Suppressor macrophage (primary cell): ENCODE measurements around the gene LMO2.
"Not testable (repeated sequence)": the region's sequence is repeated elsewhere in the genome, so short reads cannot be mapped to it uniquely, and the experiment has no call there.

Source experiments
- DNase-seq, 4 experiments: peaks; one replicate each; pipeline ENCODE4 v3.0.0-alpha.2; 2020 to 2022
- total RNA-seq, 17 experiments: gene quantifications; one replicate each; lab custom pipeline; 2026; ENCODE audit warnings: mixed read lengths in 6 of 17, inconsistent platforms in 3 of 17; lab: John Stamatoyannopoulos, UW

The LMO2 gene
- total RNA-seq: 28.2 to 70.7 (median 55.9) reads per million in 17 experiments

DNA sequence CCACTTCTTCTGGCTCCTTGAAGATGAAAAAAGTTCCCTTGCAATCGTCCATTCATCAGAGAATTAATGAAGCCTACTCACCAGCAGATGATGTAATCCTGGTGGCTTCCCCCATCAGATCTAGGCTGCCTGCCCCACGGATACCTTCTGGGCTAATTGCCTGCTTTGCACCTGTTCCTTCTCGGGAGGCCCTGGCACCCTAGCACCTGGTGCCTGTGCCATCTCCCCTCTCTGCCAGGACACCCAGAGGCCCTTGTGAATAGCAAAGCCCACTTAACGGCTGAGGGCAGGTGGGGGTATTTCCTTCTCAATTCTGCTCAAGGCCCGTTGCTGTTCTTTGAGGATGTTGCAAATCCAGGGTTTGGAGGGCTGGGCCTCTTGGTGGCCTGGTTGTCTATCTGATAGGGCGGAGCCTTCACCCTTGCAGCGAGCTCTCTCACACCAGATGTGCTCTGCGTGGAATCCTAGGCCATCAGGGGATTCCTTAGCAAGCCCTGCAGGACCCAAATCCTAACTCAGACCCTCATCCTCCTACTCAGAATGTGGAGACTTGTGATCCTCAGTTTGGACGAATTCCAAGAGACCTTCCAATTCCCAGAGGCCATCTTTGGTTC, at the start of gene LMO2:
TSS of gene LMO2 (minus strand) at position 363 of the 614 bp plus-strand sequence. CDS start 22,360 bp downstream, outside the sequence.
- peak in 3 of 4 experiments; percentile 56 to 65 (median 62) for DNase-seq

DNA sequence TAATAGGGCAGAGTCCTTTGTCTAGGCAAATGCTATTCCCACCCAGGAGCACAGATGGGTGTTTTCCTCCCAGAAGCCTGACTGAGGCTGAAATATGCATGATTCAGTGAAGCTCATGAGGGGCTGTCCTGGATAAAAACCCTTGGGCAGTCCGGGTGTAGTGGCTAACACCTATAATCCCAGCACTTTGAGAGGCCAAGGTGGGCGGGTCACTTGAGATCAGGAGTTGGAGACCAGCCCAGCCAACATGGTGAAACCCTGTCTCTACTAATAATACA, 48.6 kb upstream of the LMO2 start:
- no peak for DNase-seq

DNA sequence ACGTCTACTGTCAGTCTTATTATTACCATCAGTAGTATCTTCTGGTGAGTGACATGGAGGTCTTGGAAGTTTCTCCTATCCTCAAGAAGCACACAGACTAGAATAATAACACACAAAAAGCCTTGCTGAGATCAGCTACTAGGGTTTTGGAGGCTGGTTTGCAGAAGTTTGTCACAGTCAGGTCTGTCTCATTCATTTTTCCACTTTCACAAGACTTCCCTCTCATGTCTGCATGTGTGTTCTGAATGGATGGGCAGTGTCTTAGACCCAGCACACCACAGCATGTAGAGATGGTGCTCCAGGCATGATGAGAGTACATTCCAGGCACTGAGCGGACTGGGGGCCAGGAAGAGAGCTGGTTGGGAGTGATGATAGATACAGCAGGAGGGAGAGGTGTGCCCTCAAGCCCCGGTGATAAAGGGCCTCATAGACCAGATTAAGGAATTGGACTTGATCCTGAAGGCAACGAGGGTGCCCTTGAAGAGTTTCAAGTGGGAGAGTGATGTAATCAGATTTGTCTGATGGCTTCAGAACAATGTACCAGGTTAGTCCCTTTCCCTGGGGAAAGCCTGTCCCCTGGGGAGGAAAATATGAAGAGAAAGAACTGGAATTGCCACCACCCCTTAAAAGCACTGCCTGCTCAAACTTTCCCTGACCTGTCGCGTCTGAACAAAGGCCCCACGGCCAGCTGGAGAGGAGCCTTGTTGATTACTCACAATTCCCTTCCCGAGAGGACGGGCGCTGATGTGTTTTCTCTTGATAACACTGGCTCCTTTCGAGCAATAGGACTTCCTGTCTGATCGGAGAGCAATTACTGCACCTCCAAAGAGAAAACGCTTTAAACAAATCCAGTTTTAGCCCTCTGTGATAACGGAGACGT, 45.1 kb upstream of the LMO2 start:
- DNase-seq: peak in 3 of 4 experiments; percentile 29 to 61 (median 48)

DNA sequence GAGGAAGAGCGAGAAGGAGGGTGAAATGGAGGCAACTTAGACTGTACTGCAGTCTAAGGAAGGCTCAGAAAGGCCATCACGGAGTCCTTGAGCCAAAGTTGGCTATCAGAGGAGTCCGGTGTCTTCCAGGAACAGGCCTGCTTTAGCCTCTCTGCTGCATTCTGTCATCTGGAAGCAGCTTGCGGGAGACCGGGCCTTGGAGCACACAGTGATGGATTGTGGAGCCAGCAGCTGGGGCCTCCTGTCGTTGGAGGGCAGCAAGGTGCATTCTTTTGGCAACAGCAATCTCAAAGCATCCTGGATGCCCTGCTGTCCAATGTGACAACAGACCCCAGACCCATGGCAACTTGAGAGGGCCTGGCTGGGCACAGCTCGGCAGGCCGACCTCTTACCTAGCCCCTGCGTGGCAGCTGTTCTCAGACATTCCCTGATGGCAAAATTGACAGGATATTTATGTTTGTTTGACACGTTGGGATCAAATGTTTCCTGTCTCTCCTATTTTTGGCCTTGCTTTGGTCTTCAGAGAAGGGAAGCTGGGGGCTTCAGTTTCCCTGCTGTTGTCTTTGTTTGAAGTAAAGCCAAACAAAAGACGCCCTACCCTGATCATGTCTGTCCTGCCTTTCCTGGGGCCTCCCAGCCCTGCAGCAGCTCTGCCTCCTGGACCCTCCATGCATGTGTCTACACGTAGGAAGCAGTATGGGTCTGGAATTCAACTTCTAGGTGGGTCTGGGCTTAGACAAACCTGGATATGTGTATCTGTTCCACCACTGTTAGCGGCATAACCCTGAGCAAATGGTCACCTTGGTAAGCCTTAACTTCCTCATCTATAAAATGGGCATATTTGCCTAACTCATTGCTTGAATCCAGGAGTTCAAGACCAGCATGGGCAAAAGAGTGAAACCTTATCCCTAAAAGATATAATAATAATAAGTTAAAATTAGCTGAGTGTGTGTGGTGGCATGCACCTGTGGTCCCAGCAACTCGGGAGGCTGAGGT, 43.9 kb upstream of the LMO2 start:
- no peak for DNase-seq

DNA sequence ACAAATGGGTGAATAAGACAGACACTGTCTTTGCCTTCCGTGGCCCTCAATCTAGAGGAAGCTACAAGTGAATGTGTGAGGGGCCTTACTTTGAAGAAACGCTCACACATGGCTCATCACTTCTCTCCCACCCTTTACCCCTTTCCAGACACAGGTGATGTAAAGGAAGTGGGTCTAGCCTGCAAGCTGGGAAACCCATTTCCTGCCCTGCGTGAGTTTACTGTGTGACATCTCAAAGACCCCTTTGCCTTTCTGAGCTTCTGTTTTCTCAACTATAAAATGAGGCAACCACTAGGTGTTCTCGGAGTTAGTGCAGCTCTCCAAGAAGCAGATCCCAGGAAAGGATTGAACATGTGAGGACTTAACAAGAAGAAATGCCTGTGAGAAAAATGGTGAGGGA, 43.1 kb upstream of the LMO2 start:
- no peak for DNase-seq

DNA sequence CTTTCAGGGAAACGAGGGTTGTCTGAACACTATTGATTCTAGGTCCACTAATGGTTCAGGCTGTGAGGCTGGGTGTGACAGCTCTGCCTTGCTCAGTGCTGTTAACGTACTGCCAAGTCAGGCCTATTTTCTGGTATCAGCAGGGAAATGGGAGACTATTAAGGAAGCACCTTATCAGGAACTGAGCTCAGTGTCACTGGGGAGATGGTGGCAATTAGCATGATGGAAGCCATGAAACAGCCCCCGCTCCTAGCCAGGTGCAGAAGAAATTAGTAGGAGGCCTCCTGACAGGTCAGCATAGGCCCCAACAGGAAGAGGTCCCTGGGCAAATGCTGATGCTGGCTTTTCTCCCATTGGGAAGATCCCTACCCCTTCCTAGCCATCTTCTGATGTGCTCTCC, 42.6 kb upstream of the LMO2 start:
- peak in 1 of 4 experiments; percentile 33 for DNase-seq

DNA sequence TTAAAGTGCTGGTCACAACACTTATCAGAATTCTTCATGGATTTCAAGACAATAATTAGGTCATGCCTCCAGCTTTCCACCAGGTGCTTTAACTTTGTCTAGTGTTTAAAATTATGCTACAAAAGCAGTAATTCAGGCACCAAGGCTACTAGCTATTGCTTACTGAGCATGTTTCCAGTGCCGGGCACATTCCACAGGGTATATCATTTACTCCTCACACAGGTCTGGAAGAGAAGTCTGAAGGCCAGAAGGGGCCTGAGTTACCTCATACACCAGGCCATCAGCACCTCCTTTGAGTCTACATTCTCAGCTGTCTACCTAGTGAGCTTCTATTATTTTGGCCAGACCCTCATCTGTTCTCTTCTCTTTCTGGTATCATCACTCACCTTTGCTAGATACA, 41.7 kb upstream of the LMO2 start:
- DNase-seq: no peak

DNA sequence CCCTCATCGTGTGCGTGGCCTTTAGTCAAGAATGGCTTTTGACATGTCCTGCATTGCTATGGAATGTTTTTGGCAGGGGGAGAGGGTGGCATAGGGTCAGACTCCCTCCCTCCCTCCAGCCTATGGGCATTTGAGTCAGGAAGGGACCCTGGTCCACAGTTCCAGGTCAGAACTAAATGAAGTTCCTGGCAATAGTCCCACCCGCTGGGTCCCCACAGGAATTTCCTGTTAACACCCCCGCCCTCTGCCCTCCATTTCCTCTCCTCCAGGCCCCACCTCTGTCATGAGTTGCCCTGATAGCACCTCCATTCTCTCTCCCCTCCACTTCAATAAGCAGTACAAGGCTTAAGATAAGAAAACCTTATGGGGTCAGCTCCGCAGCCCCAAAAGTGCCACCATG, 40.8 kb upstream of the LMO2 start:
- DNase-seq: no peak

DNA sequence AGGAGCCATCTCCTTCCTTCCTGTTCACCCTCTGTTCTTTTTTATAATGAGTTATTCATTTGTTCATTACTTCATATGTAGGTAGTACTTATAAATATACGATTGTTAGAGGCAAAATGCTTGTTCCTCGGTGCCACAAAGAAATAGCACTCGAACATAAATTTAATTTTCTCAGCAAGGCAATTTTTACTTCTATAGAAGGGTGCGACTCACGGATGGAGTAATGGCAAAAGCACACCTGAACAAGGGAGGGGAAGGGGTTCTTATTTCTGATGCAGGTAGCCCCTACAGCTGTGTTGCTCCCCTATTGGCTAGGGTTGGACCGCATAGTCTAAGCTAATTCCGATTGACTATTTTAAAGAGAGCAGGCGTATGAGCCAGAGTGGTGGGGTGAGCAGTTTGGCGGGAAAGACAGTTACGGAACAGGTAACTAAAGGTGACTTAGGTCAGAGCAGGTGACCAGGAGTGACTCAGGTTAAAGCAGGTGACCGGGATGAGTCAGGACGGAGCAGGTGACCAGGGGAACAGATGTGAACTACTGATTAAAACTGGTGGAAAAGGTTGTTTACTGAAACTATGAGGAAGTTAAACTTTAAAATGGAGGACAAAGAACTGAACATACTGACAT, 40.0 kb upstream of the LMO2 start:
- DNase-seq: not testable (repeated sequence)

DNA sequence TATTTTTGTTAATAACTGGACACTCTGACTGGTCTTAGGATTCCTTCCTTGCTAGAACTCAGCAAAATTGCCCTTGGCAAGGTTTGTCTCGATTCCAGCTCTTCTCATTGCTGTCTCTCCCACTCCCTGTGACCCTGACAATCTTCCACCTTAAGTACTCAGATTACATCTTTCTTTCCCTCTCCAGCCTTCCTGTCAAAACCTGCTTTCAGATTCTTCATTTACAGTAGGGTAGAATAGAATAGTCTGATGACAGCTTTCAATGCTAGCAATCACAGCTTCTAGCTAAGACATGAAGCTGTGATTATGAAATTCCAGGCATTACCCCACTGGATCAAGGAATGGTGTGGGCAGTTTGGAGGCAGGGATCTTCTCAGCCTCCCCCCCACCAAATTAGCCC, 39.2 kb upstream of the LMO2 start:
- peak in 2 of 4 experiments; percentile 28 to 39 for DNase-seq

DNA sequence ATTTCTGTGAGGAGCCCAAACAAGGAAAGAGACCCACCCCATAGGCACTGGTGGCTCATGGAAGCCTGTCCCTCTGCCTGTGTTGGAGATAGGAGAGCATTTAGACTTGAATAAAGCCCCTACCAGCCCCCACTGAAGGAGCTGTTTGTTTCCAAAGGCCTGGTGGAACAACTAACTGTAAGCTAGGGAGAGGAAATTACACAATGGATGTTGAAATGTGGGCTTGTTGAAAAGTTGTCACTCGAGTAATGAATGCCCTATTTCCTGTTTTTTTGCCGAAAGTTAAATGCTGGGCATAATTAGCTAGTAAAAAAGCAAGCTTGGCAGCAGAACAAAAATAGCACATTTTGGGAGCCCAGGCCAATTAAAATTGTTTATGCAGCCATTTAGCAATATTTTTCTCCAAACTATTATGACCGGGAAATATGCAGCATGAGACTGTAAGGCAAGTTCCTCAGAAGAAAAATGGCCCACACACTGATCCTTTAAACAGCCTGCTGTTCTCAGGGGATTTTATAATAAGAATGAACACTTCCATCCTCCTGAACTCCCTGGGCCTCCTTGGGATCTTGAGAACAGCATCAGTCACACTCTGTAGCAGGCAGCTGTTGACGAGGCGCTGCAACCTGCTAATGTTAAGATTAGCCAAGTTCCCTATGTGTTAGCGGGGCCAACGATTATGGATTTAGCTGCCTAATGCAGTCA, 38.6 kb upstream of the LMO2 start:
- DNase-seq: peak; percentile 75 to 93 (median 86)

DNA sequence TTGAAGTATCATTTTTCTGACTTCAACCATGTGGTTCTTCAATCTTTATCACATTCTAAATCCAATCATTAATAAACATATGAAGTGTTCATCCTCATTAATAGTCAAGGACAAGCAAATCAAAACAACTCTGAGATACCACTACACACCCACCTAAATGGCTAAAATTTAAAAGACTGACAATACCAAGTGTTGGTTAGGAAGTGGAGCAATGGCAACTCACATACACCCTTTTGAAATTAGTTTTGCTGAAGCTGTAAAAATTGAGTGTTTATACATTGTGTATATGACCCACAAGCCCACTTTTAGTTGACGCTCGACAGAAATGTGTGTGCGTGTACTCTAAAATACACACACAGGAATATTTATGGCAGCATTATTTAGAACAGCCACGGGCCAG, 36.7 kb upstream of the LMO2 start:
- no peak for DNase-seq

DNA sequence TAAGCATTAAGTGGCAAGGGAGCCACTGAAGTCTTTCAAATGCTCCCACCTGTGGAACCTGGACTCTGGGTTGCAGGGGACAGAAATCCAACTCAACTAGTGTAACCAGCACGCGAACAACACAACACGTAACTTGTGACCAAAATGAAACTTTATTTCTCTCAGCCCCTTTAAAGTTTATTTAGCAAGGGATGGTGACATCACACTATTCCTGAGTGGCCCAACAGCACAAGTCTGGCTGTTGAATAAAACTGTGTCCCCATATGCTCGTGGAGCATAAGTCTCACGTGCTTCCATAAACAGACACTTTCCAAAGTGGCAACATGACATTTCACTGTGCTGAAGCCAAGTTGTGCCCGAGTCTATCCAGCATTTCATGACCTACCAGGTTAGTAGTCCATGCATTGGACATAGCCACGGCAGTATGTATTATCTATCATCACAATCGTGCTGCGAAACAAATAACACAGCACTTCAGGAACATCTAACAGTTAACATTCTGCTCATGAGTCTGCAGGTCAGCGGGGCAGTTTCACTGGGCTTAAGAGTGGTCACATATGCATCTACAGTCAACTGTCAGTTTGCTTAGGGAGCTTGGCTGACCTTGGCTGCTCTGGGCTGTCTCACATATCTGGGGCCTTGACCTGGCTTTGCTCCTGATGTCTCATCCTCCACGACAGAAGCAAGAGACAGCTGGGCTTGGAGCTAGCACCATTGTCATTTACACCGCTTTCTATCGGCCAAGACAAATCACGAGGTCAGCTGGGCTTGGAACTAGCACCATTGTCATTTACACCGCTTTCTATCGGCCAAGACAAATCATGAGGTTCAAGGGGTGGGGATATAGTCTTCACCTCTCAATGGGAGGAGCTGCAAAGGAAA, 35.0 kb upstream of the LMO2 start:
- peak in 1 of 4 experiments; percentile 32 for DNase-seq

DNA sequence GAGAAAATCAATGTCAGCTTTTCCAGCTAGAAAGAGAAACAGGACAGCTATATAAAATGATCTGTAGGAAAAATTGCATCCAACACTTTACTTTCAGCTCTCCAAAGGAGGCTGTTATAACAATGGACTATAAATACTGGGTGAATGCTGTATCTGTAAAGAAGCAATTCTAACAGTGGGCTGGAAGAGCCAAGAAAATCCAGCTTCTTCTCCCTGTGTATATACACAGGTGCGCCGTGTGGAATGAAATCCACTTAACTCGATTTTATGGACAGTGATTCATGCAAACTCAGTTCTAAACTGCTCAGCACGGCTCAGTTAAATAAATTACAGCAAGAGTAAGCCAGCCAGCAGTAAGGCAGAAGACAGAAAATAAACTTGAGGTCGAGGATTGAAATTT, 32.5 kb upstream of the LMO2 start:
- no peak for DNase-seq

DNA sequence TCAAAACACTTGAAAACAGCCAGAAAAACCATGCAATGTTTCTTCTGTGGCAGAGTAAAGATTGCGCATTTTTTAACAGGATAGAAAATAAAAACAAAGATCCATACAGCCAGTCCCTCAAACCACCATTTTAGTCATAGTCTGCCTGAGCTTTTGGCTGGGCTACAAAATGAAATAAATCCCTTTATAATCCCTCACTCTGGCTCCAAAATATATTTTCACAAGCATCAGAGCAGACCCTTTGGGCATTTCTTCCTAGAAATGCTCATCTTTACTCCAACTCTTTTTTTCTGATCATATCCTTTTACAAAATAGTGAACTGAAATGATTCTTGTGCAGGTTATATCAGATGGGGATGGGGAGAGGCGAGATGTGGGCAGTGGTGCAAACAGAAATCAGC, 31.8 kb upstream of the LMO2 start:
- no peak for DNase-seq

DNA sequence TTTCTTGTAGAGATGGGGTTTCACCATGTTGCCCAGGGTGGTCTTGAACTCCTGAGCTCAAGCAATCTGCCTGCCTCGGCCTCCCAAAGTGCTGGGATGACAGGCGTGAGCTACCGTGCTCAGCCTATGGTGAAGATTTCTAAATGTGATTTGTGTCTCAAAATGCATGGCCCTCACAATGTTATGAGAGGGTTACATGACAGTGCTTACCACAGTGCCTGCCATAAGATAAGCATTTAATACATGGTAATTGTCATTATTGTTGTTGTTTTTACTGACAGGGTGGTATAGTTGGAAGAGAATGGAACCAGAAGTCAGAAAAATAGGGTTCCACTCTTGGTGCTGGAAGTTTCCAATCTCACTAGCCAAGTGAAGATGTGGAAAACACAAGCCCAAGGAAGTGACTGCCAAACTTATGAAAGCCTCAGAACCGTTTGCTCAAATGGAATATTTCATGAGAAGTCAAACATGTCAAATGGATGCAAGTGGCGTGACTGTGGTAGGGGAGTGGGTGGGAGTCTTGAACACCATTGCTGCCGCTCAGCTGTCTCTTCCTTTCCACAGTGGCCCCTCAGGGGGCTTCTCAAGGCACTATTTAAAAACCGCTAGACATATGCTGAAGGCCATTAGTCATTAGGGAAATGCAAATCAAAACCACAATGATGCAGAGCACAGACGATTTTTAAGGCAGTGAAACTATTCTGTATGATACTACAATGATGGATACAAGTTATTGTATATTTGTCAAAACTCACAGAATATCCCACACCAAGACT, 29.1 kb upstream of the LMO2 start:
- peak; percentile 63 to 83 (median 66) for DNase-seq

DNA sequence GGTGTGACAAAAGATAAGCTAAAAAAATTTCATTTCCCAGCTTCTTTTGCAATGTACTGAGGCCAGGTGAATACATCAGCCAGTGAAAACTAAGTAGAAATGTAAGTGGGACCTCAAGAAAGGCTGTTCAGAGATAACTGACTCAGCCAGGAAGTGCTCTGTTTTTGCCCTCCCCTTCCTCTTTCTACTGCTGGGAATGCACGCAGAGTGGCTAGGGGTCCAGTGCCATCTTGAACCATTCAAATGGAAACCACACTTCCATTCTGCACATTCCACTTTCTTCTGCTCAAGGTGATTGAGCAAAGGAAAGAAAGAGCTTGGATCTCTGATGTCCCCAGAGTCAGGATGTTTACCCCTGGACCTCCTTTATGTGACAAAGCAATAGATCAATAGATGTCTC, 27.8 kb upstream of the LMO2 start:
- peak in 3 of 4 experiments; percentile 36 to 53 (median 49) for DNase-seq

DNA sequence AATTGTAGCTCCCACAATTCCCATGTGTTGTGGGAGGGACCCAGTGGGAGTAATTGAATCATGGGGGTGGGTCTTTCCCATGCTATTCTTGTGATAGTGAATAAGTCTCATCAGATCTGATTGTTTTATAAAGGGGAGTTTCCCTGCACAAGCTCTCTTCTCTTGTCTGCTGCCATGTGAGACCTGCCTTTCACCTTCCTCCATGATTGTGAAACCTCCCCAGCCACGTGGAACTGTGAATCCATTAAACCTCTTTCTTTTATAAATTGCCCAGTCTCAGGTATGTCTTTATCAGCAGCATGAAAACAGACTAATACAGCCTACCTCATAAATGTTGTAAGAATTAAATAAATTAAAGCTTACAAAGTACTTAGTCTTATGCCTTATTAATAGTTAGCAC, 25.5 kb upstream of the LMO2 start:
- DNase-seq: not testable (repeated sequence)

DNA sequence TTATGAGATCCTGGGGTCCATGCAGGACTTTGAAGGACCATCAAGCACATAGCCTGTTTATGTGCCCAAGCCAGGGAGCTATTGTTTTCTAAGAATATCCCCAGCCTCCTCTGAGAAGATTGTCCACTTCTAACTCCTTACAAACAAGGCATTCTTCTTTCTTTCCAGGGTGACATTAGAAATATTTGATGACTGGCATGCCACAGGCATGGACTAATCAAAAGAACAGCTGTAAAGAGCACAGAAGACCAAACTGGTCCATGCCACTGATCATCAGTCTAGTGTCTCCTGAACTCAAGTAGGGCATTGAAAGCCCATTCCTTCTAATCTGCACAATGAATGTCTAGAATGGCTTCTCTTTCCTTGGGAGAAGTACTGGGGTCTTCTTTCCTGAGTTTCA, 24.9 kb upstream of the LMO2 start:
- no peak for DNase-seq

DNA sequence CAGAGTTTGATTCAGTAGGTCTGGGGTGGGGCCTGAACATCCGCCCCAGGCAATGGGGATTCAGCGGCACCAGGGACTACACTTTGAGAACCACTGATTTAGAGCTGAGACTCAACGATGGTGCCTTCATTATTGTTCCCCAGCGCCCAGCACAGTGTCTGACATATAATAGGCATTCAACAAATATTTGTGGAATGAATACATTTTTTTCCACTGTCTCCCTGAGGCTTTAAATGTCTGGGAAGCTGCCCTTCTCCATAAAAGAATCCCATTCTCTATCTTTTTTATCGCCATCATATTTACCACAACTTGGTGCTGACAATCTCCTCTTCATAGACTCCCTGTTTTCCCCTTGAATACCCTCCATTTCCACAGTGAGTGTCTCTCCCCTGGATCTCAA, 23.6 kb upstream of the LMO2 start:
- DNase-seq: no peak
